ENCODE measurements around the gene CNTN4.

GRCh38 chr3:2783261-2783660, 684.6 kb downstream of the CNTN4 start:
- no peak for TF ChIP-seq EZH2 (IDR thresholded peaks at IDR 0.05; ENCODE audit: borderline replicate concordance, low read depth, low read length, poor library complexity, severe bottlenecking)
- TF ChIP-seq, protein P1, sequence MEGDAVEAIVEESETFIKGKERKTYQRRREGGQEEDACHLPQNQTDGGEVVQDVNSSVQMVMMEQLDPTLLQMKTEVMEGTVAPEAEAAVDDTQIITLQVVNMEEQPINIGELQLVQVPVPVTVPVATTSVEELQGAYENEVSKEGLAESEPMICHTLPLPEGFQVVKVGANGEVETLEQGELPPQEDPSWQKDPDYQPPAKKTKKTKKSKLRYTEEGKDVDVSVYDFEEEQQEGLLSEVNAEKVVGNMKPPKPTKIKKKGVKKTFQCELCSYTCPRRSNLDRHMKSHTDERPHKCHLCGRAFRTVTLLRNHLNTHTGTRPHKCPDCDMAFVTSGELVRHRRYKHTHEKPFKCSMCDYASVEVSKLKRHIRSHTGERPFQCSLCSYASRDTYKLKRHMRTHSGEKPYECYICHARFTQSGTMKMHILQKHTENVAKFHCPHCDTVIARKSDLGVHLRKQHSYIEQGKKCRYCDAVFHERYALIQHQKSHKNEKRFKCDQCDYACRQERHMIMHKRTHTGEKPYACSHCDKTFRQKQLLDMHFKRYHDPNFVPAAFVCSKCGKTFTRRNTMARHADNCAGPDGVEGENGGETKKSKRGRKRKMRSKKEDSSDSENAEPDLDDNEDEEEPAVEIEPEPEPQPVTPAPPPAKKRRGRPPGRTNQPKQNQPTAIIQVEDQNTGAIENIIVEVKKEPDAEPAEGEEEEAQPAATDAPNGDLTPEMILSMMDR (conservative IDR thresholded peaks at IDR 0.05; ENCODE audit: low read depth, low read length): no peak

Data from A673 (cell line).